H1 (cell line): ENCODE measurements around the gene ITGB5. TPM values are rescaled to one million over a fixed set of nuclear protein-coding genes. Genes with fewer than 3 reads are reported as not detected.

Source experiments
- CTCF ChIA-PET: fragments of 300-600 bp; sonication (Branson Sonifier 250); formaldehyde crosslinking; loops from one replicate; lab custom pipeline; 2021; ENCODE audit not compliant: partially characterized antibody; lab: Charles Lee
- POLR2A ChIA-PET: fragments of 300-600 bp; sonication (Branson Sonifier 250); formaldehyde crosslinking; loops from one replicate; lab custom pipeline; 2021; ENCODE audit warnings: inconsistent platforms; ENCODE audit not compliant: partially characterized antibody; lab: Charles Lee
- DNase-seq, 2 experiments: peaks; one replicate each; pipeline versions ENCODE4 v3.0.0 to v3.0.0-alpha.2; 2010 to 2022; ENCODE audit warnings: low spot score in 2 of 2, low read depth in 1 of 2, mixed read lengths in 1 of 2
- FAIRE-seq: peaks from 2 replicates; lab custom pipeline; 2011; peaks lifted over from hg19 to GRCh38; lab: Jason Lieb, UNC
- H2AFZ ChIP-seq: 2 replicates; pipeline ENCODE4 v1.8.1; 2012; ENCODE audit warnings: low read length, inconsistent platforms
- H2AK5ac ChIP-seq: 2 replicates; pipeline ENCODE4 v1.6.1; 2013; ENCODE audit warnings: low read depth, low read length
- H2BK120ac ChIP-seq: replicated peaks from 2 replicates; pipeline ENCODE3; 2013; ENCODE audit warnings: low read depth, low read length, inconsistent platforms
- H2BK12ac ChIP-seq: 2 replicates; pipeline ENCODE4 v1.6.1; 2013; ENCODE audit warnings: low read depth, low read length
- H2BK15ac ChIP-seq: 2 replicates; pipeline ENCODE4 v1.6.1; 2013; ENCODE audit warnings: low read length
- H2BK20ac ChIP-seq: 2 replicates; pipeline ENCODE4 v1.6.1; 2013; ENCODE audit warnings: low read length
- H2BK5ac ChIP-seq: 2 replicates; pipeline ENCODE4 v1.6.1; 2013; ENCODE audit warnings: low read depth, low read length
- H3K14ac ChIP-seq: 2 replicates; pipeline ENCODE4 v1.6.1; 2013; ENCODE audit warnings: inconsistent platforms; ENCODE audit not compliant: insufficient read length
- H3K18ac ChIP-seq: 2 replicates; pipeline ENCODE4 v1.6.1; 2013; ENCODE audit warnings: low read length; ENCODE audit errors: extremely low read depth
- H3K23ac ChIP-seq: 2 replicates; pipeline ENCODE4 v1.6.1; 2013; ENCODE audit warnings: inconsistent platforms; ENCODE audit not compliant: insufficient read length
- H3K23me2 ChIP-seq: 2 replicates; pipeline ENCODE4 v1.6.1; 2013; ENCODE audit warnings: low read depth, low read length
- H3K27ac ChIP-seq: 2 replicates; pipeline ENCODE4 v1.6.1; 2011; ENCODE audit warnings: low read depth, low read length, inconsistent platforms
- H3K27me3 ChIP-seq, 4 experiments: replicated peaks in 1 of 4; 1 replicate in 1 of 4; 2 replicates in 3 of 4; pipeline versions ENCODE4 v1.6.1 to v1.8.1; 2011 to 2013; ENCODE audit warnings: low read length in 3 of 4, mild to moderate bottlenecking in 3 of 4, inconsistent platforms in 2 of 4, mixed read lengths in 2 of 4, moderate library complexity in 1 of 4; ENCODE audit not compliant: control insufficient read depth in 3 of 4, insufficient read depth in 3 of 4; ENCODE audit errors: extremely low read depth in 1 of 4
- H3K36me3 ChIP-seq, 4 experiments: 2 replicates each; pipeline versions ENCODE4 v1.6.1 to v1.8.1; 2011 to 2013; ENCODE audit warnings: mild to moderate bottlenecking in 4 of 4, low read length in 3 of 4, moderate library complexity in 2 of 4, control low read depth in 1 of 4, inconsistent platforms in 1 of 4; ENCODE audit not compliant: insufficient read depth in 4 of 4, control insufficient read depth in 2 of 4
- H3K4ac ChIP-seq: replicated peaks from 2 replicates; pipeline ENCODE3; 2013; ENCODE audit warnings: low read length, low read depth, mixed read lengths, inconsistent platforms; ENCODE audit not compliant: insufficient read length
- H3K4me1 ChIP-seq, 4 experiments: replicated peaks in 1 of 4; 1 replicate in 1 of 4; 2 replicates in 3 of 4; pipeline versions ENCODE4 v1.6.1 to v1.8.1; 2011 to 2013; ENCODE audit warnings: low read length in 3 of 4, inconsistent platforms in 2 of 4, mixed read lengths in 1 of 4; ENCODE audit not compliant: insufficient read depth in 4 of 4, control insufficient read depth in 3 of 4
- H3K4me2 ChIP-seq, 2 experiments: 2 replicates each; pipeline versions ENCODE4 v1.6.1 to v1.8.1; 2011 to 2013; ENCODE audit warnings: low read depth in 2 of 2, low read length in 2 of 2, control low read depth in 1 of 2, inconsistent platforms in 1 of 2, mild to moderate bottlenecking in 1 of 2; ENCODE audit not compliant: insufficient read depth in 1 of 2
- H3K4me3 ChIP-seq, 4 experiments: fragments of 200-600, 300-600 bp in 1 of 4; sonication (generic), shearing (Covaris generic), sonication (Bioruptor Twin) in 1 of 4; 2 replicates each; pipeline versions ENCODE4 v1.5.1 to v1.8.1; 2011 to 2016; ENCODE audit warnings: low read length in 4 of 4, low read depth in 3 of 4, control low read depth in 2 of 4, inconsistent platforms in 2 of 4, mild to moderate bottlenecking in 2 of 4, mixed read lengths in 1 of 4, moderate library complexity in 1 of 4; ENCODE audit not compliant: insufficient read depth in 2 of 4; ENCODE audit errors: extremely low read depth in 1 of 4
- H3K56ac ChIP-seq: replicated peaks from 2 replicates; pipeline ENCODE3; 2013; ENCODE audit warnings: low read depth, mild to moderate bottlenecking, mixed read lengths, low read length, inconsistent platforms; ENCODE audit not compliant: insufficient read length
- H3K79me1 ChIP-seq: 2 replicates; pipeline ENCODE4 v1.6.1; 2013; ENCODE audit warnings: low read depth, low read length, control low read depth
- H3K79me2 ChIP-seq, 2 experiments: 2 replicates each; pipeline versions ENCODE4 v1.6.1 to v1.8.1; 2012 to 2013; ENCODE audit warnings: low read length in 2 of 2, mild to moderate bottlenecking in 2 of 2, inconsistent platforms in 1 of 2; ENCODE audit not compliant: insufficient read depth in 2 of 2, control insufficient read depth in 1 of 2
- H3K9ac ChIP-seq, 4 experiments: replicated peaks in 1 of 4; 1 replicate in 1 of 4; 2 replicates in 3 of 4; pipeline versions ENCODE4 v1.6.1 to v1.8.1; 2011 to 2013; ENCODE audit warnings: low read depth in 3 of 4, low read length in 3 of 4, control low read depth in 2 of 4, mild to moderate bottlenecking in 2 of 4, moderate library complexity in 2 of 4, inconsistent platforms in 1 of 4; ENCODE audit errors: extremely low read depth in 1 of 4
- H3K9me3 ChIP-seq, 2 experiments: 2 replicates each; pipeline versions ENCODE4 v1.6.1 to v1.8.1; 2012 to 2013; ENCODE audit warnings: mild to moderate bottlenecking in 2 of 2, moderate library complexity in 2 of 2, control low read depth in 1 of 2, inconsistent platforms in 1 of 2, low read depth in 1 of 2, low read length in 1 of 2, mixed read lengths in 1 of 2; ENCODE audit not compliant: insufficient read depth in 2 of 2
- H4K20me1 ChIP-seq, 2 experiments: replicated peaks in 1 of 2; 2 replicates each; pipeline versions ENCODE3 to v1.8.1; 2011 to 2013; ENCODE audit warnings: inconsistent platforms in 2 of 2, low read length in 2 of 2, mild to moderate bottlenecking in 1 of 2; ENCODE audit not compliant: insufficient read depth in 2 of 2, control insufficient read depth in 1 of 2
- H4K5ac ChIP-seq: 2 replicates; pipeline ENCODE4 v1.6.1; 2013; ENCODE audit warnings: low read length, low read depth, mixed read lengths, inconsistent platforms; ENCODE audit not compliant: insufficient read length
- H4K8ac ChIP-seq: 2 replicates; pipeline ENCODE4 v1.8.0; 2013; ENCODE audit warnings: mild to moderate bottlenecking, moderate library complexity, low read length, inconsistent platforms; ENCODE audit not compliant: insufficient read depth; ENCODE audit errors: extremely low read depth
- H4K91ac ChIP-seq: replicated peaks from 2 replicates; pipeline ENCODE3; 2013; ENCODE audit warnings: low read length, mixed read lengths, inconsistent platforms; ENCODE audit not compliant: insufficient read length
- CTBP2 ChIP-seq: IDR thresholded peaks from 2 replicates; pipeline ENCODE4 v1.7.0; 2011; ENCODE audit warnings: borderline replicate concordance, mild to moderate bottlenecking, moderate library complexity, mixed read lengths, low read length; ENCODE audit not compliant: insufficient read depth, insufficient read length
- KDM5A ChIP-seq: fragments of 200-600 bp; IDR thresholded peaks from 2 replicates; pipeline ENCODE4 v1.7.1; 2012; ENCODE audit warnings: mild to moderate bottlenecking, low read length, inconsistent platforms, mixed read lengths
- RAD21 ChIP-seq, 2 experiments: IDR thresholded peaks in 1 of 2; conservative IDR thresholded peaks in 1 of 2; 2 replicates each; pipeline ENCODE4 v1.6.1; 2011; ENCODE audit warnings: low read depth in 2 of 2, low read length in 2 of 2, improper control_type of control experiment in 1 of 2, inconsistent platforms in 1 of 2, mild to moderate bottlenecking in 1 of 2, moderate library complexity in 1 of 2
- SIRT6 ChIP-seq: IDR thresholded peaks from one replicate; pipeline ENCODE4 v1.7.1; 2012; ENCODE audit warnings: low read length, inconsistent platforms
- SP4 ChIP-seq: IDR thresholded peaks from 2 replicates; pipeline ENCODE4 v1.6.1; 2012; ENCODE audit warnings: low read length, inconsistent platforms
- WGBS, 2 experiments: shearing (Covaris generic) in 1 of 2; methylation state at CpG; one replicate each; pipeline versions ENCODE4 v1.1.6 to v1.1.7; 2013 to 2015; ENCODE audit warnings: low lambda C conversion rate in 2 of 2, mixed read lengths in 2 of 2, inconsistent platforms in 1 of 2, low coverage in 1 of 2, missing lambda C conversion rate in 1 of 2; ENCODE audit not compliant: insufficient replicate concordance in 2 of 2, insufficient coverage in 1 of 2, insufficient read length in 1 of 2; ENCODE audit errors: extremely low coverage in 1 of 2, missing lambda C conversion rate in 1 of 2; 5-methylcytosine and 5-hydroxymethylcytosine counted together
- polyA plus RNA-seq, 7 experiments: library from polyadenylated mRNA; depleted of rRNA in 3 of 7; stranded (reverse) in 5 of 7; unstranded in 2 of 7; fragments of >200 nt in 5 of 7; fragments of 200-250 nt in 2 of 7; gene quantifications; 1 replicate in 5 of 7; 2 replicates in 1 of 7; 4 replicates in 1 of 7; pipeline versions ENCODE4 v1.2.1 to v1.2.3, GENCODE V29; 2011 to 2013; ENCODE audit warnings: missing spikeins in 2 of 7, mixed read lengths in 2 of 7
- total RNA-seq: library from RNA; stranded (reverse); fragmentation: NEBNext Ultra II Directional; extraction: Animal tissue kit (Norgen Biotek cat#: 25700); gene quantifications from 2 replicates; pipeline ENCODE4 v1.2.1, GENCODE V29; 2021
- TF ChIP-seq, protein P1 (sequence below): IDR thresholded peaks from 2 replicates; pipeline ENCODE4 v1.6.1; 2012; ENCODE audit warnings: low read length, inconsistent platforms

ITGB5 gene
- total and polyA plus RNA-seq, 2 of the 8 experiments (the other 6 are each of a cell fraction or from before 2014, with no cell fraction given) = 101 to 268 TPM

DNA sequence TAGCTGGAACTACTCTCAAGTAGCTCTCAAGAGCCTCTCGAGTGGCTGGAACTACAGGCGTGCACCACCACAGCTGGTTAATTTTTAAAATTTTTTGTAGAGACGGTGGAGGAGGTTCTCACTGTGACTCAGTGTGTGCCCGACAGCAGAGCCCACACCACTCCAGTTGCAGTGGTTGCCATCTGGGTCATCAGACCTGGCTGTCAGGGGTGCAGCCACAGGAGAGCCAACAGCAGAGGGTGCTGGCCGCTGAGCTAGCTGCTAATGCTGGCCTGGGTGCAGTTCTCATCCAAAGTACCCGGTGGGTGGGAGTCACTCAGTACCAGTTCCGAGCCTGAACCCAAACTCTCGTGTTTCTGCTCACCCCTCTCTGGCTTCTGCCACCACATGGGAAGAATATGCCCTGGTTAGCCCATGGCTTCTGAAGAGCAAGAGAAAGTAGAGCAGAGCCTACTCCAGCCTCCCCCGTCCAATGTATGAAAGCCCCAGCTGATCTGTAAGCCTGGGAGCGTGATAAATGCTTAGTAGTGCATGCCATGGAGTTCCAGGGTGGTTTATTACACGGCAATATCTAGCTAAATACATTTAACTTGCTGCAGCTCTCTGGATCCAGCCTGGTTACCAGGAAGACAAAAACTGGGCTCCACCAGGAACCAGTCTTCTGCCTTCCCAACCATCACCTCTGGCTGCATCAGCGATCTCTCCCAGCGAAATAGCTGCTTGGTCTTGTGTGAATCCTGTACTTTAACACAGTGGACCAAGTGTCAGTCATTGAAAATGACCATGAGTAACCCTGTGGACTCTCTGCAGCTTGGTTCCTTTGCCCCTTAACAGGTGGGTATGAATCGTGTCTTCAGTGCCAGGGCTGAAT lies 139.8 kb downstream of the ITGB5 start:
- FAIRE-seq (no peak), DNase-seq (no peak)
- Histone ChIP-seq H3K27me3 (no peaks in the 10 kb centered on the region), H4K20me1 (no peaks in the 10 kb centered on the region), H3K56ac (no peak overlapping the region), H3K79me1 (no peaks in the 10 kb centered on the region), H2BK15ac (no peak overlapping the region), H3K4me1 (peaks cover 0 to 3% (median 1%) of the 10 kb centered on the region in 4 experiments; a peak in 3 of 7 replicates), H3K9me3 (no peaks in the 10 kb centered on the region), H2BK120ac (no peak overlapping the region), H4K5ac (no peak overlapping the region), H3K4me3 (no peak overlapping the region), H2AK5ac (no peak overlapping the region), H3K27ac (no peak overlapping the region), H3K9ac (no peak overlapping the region), H2BK20ac (no peak overlapping the region), H3K36me3 (peaks cover 8 to 40% (median 22%) of the 10 kb centered on the region in 4 experiments; a peak in 6 of 8 replicates), H3K4me2 (no peak overlapping the region), H2AFZ (no peak overlapping the region), H4K91ac (no peak overlapping the region), H3K4ac (no peak overlapping the region), H3K23ac (no peak overlapping the region), H3K14ac (no peak overlapping the region), H2BK5ac (no peak overlapping the region), H4K8ac (no peak overlapping the region), H3K18ac (no peak overlapping the region), H3K79me2 (no peaks in the 10 kb centered on the region), H2BK12ac (no peak overlapping the region), H3K23me2 (no peaks in the 10 kb centered on the region)
- WGBS, 2 experiments = 89% methylated on average over 14 of the region's 14 CpGs; no CpG with 5 or more reads in 1 of the 2 experiments
- CTCF ChIA-PET = interaction anchor here (0.7 to 1.6 kb wide), 8 partner anchors 13 to 187 kb away, joined by 3 to 16 read pairs (median 4); no protein-coding TSS in a partner anchor
- POLR2A ChIA-PET = interaction anchor here (0.6 to 6.0 kb wide), 14 partner anchors 9 to 197 kb away, joined by 3 to 50 read pairs (median 4); partner anchors contain the start of genes ITGB5 and UMPS
- TF ChIP-seq CTBP2 = no peak
- TF ChIP-seq RAD21 (IDR thresholded peaks at IDR 0.05 in 1 of 2, conservative IDR thresholded peaks at IDR 0.05 in 1 of 2; ENCODE audit: low read depth in 2 of 2, low read length in 2 of 2) = peak in 1 of 2 experiments; percentile 8; a peak in 1 of 4 replicates
- no peak for TF ChIP-seq KDM5A
- no peak for TF ChIP-seq SP4
- TF ChIP-seq, protein P1, sequence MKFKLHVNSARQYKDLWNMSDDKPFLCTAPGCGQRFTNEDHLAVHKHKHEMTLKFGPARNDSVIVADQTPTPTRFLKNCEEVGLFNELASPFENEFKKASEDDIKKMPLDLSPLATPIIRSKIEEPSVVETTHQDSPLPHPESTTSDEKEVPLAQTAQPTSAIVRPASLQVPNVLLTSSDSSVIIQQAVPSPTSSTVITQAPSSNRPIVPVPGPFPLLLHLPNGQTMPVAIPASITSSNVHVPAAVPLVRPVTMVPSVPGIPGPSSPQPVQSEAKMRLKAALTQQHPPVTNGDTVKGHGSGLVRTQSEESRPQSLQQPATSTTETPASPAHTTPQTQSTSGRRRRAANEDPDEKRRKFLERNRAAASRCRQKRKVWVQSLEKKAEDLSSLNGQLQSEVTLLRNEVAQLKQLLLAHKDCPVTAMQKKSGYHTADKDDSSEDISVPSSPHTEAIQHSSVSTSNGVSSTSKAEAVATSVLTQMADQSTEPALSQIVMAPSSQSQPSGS = no peak
- no peak for TF ChIP-seq SIRT6
